NCI-H748 (cell line): ENCODE data around the gene HEPACAM2.

Experiments used
- DNase-seq: peaks from one replicate; lab custom pipeline; 2025; ENCODE audit not compliant: unreplicated experiment; lab: John Stamatoyannopoulos, UW

HEPACAM2 gene

DNA sequence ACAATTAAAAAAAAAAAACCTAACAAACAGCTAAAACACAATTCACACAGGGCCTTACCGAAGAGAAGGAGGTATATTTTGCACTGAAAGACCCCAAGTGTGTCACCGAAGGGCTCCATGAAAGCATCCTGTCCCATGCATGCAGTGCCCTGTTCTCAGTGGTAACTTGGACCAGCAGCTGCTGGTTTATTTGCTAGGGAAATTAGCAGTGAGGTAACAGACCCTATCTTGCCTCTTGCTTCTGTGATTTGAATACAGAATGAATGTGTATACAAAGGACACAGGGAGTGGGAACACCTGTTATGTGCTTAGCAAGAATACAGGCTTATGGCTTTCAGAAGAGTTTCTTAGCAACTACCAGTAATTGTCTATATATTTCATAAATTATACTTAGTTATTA lies at the start of gene HEPACAM2:
Gene HEPACAM2, minus strand, starts transcription at position 160 of the 400 bp plus-strand sequence.
- peak; percentile 99 for DNase-seq

DNA sequence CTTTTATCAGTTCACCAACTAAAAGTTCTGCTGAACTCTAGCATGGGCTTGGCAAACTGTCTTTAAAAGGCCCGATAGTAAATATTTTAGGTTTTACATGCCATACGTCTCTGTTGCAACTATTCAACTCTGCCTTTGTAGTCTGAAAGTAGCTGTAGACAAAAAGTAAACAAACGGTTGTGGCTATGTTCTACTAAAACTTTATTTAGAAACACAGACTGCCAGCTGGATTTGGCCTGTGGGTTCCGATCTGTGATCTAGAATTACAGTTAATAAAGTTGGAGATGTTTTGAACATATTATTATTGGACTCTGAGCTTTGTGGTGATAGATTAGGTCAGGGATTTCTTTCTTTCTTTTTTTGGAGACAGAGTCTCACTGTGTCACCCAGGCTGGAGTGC lies 39.0 kb upstream of the HEPACAM2 start:
- DNase-seq: no peak

DNA sequence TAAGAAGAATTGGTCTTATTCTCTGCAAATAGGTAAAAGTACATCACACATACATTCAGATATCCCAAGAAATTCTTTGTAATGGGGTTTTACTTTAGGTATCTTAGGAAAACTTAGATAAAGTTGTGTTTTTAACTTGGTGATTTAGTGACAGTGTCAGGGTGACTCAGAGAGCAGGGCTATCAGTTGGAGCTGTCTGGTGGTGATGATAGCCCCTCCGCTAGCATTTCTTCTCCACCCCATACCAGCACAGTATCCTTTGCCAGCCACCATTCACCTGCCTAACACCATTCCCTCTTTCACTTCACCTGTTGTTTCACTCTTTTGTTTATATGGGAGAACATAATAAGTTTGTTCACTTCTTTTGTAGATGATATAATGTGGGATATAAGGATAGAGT lies 36.3 kb upstream of the HEPACAM2 start:
- no peak for DNase-seq

DNA sequence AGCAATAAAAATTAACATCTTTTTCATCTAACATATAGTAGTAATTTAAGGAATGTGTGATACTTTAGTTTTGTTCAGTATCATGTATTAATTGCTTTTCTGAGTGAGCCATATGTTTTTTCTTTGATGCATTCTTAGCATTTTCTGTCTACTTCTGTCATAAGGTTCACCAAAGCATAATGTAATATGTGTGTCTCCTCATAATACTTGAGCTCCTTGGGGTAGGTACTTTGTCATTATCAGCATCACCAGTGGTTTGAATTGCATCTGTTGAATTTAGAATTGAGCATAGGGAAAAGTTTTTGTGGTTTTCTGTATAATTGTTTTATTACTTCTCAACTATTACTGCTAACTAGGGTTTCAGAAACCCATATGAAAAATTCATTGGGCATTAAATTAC lies 32.4 kb upstream of the HEPACAM2 start:
- DNase-seq: no peak

DNA sequence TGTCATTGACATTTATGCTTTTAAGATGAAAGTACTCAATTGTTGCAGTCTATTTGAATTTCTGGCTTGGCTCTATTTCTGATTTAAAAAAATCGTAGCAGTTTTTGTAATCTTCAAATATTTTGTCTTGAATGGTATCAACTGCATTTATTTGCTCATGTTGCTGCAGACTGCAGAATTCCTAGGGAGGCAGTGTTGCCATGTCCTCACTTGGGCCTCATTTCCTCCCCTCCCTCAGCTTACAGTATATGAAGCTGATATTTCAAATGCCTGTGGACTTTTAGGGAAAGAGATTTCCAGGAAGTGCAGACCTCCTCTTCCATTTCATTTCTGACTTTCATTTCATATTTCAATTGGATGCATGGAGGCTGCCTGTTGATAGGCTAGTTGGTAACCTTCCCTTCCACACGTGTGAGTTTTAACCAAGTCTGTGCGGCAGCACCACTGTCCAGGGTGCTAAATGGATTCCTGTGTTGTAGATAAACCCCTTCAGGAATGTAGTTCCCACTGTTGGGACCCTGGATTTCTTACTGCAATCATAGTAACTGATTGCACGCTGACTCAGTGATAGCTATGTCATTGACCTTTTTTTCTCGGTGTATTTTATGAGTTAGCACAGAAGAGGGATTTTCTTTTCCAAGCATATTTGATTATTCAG lies 23.4 kb upstream of the HEPACAM2 start:
- DNase-seq: no peak

DNA sequence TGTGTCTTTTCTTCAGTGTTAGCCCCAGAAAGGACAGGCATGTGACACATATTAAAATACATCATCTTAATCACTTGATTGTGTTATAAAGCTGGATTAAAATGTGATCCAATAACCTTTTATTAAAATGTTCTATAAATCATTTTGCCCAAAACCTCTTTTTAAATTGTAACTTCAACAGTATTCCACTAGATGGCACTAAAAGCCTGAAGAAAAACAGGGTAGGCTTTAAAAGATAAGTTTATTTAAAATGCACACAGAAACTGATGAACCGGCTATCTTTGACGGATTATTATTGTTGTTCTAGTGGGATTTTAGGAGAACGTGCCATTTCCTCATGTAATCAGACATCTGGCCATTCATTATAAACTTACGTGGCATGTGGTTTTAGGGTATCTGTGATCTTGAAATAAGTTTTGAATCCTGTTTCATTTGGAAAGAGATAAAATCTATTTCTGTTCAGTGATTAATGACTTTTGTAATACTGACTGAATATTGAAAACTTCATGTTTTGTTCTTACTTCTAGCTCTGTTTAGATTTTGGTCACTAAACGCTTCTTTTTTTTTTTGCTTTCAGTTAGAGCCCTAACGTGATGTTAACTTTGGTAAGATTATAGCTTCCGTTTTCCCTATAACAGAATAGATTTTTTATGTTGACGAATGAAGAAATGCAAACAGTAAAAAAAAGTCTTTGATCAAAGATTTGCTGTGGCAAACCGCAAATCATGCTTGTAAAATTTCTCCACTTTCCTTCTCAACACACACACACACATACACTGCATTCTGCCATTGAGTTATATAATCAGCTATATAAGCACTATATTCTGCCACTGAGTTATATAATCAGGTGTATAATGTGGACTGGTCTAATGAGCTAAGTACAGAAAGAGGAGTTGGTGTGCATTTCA lies 19.5 kb upstream of the HEPACAM2 start:
- peak; percentile 33 for DNase-seq

DNA sequence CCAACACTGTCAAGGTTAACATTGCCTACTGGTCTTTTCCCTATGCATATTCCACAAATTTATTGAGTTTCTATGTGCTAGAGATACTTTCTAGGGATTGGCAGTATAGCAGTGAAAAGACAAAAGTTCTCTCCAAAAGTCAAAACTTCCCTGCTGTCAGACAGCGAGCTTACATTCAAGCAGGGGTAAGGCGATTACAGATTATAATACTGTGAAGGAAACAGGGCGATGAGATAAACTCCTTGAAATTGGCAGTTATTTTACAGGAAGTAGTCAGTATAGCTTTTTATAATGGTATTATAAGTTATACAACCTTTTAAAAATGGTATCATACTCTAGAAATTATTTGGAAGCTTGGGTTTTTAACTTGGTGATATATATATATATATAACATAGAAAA lies 15.8 kb upstream of the HEPACAM2 start:
- DNase-seq: no peak

DNA sequence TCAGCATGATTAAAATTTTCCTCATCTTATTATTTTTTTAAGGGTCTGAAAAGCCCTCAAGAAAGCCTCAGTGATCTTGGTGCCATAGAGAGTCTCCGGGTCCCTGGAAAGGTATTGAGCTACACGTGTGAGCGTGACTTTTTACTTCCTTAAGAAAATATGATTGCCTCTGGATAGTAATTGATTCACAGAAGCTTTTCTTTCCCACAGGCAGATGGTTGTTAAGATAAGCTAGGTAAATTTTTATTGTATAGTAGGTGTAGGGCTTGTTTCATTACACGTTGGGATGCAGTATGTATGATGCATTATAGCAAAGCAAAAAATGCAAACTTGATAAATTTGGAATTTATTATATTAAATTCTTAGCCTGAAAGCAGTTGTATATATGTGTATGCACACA lies 13.6 kb upstream of the HEPACAM2 start:
- DNase-seq: no peak

DNA sequence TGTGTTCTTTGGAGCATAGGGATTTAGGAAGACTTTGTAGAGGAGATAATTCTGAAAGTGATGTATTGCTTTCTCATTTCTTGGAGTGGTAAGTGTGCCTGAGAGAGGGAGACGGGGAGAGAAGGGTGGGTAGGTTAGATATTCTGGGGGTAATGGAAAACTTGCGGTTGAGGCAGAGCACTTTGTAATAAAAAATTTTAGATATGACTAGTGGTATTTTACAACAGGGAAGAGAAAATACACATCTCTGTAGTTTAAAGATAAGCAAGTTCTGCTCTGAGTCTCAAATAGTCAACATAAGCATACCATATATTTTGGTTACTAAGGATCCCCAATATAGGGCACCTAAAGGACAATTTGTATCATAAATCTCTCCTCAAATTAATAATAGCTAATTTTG lies 12.5 kb upstream of the HEPACAM2 start:
- no peak for DNase-seq

DNA sequence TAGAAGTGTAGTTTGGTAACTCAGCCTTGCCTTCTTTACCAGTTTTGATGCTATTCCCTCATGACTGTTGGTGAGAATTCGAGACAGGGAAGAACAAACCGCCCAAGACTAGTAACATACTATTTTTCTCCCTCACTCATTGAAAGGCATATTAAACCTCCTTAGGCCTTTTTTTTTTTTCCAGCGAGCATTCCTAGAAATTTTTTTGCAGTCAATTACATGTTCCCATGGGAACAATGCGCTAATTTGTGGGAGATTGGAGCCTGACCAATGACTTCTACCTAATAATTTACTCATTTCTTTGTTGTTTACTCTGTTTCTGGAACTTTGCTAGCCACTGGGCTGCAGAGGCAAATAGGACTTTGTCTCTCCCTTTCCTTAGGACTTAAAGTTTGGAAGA lies 11.9 kb upstream of the HEPACAM2 start:
- DNase-seq: no peak

DNA sequence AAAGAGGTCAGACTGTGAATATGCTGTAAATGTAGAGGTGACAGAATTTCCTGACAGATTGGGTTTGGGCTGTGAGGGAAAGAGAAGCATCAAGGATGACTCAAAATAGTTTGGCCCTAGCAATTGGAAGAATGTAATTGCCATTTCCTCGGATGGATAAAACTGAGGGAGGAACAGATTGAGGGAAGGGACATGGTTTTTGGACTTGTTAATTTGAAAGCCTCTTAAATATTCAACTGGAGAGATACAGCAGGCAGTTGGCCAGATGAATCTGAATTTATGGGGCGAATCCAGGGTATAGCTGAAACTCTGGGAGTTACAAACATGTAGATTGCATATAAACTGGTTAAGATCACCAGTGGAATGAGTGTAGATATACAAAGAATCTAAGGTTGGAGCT lies 9.3 kb upstream of the HEPACAM2 start:
- DNase-seq: no peak

DNA sequence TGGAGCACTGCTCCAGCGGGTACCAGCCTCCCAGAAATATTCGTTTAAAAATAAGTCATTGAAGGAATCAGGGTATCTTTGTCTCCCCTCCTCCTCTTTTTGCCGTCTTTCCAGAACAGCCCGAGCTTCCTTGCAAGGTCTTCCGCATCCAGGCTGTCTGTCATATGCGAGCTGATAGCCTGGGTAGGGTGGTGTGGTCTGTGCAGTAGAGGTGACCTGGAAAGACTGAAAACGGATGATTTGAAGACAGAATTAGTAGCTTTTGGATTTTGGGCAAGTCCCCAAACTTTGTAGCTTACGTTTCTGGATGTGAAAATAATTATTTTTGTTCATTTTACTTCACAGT lies 6.4 kb upstream of the HEPACAM2 start:
- peak; percentile 17 for DNase-seq

DNA sequence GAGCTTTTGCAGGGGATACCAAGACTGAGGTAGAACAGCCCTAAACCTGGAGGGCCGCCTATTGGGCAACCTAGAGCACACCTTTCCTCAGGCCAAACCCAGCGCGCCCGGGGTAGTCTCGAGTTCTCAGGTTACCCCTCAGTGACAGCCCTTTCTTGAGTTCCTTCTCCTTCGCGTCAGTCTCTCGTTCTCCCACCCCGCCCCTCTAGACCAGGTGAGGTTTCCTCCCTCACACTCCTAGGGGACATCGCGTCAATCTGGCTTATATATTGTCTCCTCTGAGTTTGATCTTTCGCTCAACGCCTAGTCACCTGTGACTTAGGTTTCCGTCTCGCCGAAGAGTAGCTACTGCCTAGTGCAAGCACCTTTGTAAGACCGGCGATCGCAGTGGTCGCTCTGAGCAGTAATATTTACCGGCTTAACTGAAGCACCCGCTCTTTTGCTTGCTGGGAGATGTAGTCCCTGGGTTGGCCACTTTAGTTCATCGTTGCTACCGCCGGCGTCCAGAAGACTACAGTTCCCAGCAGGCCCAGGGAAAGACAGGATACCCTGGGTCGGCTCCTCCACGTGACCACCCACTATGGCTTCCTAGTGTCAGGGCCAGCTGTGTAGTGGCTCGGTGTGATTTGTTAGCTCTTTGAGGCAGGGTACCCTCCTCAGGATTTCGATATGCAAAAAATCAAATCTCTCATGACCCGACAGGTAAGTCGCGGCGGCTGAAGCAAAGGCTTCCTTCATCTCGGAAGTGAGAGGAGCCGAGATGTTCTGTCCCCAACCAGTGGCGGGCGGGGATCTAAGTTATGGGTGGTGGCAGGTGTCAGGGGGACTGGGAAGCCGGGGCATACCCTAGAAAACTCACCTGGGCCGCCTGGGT lies 5.8 kb upstream of the HEPACAM2 start, which contains the start of gene VPS50:
Gene VPS50, plus strand, starts transcription at position 568 of the 874 bp plus-strand sequence. Its CDS starts 102 bp downstream, at position 670.
- peak; percentile 99 for DNase-seq

DNA sequence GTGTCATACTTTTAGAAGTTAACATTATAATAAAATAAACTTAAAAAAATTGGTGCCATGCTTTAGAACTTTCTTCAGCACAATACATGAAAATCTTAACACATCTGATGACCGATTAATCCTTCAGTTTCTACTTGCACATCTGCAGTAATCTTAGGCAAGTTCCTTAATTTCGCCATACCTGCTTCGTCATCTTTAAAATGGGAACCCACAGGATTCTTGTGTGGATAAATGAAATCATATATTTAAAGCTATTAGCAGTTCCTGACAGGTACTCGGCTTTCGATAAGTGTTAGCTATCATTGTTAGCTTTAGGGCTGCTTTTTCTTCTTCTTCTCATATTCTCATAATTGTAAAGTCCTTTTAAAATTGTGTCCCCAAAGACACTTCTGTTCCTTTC lies 5.0 kb upstream of the HEPACAM2 start:
- DNase-seq: no peak

DNA sequence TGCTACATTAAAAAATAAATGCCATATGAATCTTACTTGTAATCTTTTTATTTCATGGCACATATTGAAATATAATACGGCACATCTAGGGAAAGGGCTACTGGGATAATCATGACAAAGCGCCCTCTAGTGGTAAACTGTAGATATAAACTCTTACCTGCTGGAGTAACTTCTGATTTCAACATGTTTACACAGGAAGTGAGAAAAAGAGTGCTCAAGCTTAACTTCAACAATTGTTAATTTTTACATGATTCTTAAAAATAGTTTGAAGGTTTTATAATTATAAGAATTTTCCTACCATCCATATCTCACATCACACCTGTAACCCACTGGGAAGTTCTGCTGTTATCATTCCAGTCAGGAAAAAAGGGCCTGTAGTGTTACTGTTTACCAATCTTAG lies 2.0 kb upstream of the HEPACAM2 start:
- DNase-seq: peak; percentile 75

DNA sequence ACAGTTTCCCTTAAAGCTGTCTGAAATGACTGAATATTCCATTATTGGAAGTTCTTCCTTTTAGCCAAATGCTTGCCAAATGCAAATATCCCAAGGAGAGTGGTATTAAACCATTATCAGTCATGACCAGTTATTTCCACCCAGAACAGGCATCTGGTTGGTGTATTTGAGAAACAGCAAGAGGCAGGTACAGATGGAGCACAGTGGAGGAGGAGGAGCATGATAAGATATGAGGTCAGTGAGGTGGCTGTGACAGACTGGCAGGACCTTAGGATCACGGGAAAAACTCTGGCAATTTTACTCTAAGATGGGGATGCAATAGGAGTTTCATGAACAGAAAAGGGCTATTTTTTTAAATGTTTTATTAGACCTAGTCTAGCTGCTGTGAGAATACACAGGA lies 6.4 kb downstream of the HEPACAM2 start:
- no peak for DNase-seq

DNA sequence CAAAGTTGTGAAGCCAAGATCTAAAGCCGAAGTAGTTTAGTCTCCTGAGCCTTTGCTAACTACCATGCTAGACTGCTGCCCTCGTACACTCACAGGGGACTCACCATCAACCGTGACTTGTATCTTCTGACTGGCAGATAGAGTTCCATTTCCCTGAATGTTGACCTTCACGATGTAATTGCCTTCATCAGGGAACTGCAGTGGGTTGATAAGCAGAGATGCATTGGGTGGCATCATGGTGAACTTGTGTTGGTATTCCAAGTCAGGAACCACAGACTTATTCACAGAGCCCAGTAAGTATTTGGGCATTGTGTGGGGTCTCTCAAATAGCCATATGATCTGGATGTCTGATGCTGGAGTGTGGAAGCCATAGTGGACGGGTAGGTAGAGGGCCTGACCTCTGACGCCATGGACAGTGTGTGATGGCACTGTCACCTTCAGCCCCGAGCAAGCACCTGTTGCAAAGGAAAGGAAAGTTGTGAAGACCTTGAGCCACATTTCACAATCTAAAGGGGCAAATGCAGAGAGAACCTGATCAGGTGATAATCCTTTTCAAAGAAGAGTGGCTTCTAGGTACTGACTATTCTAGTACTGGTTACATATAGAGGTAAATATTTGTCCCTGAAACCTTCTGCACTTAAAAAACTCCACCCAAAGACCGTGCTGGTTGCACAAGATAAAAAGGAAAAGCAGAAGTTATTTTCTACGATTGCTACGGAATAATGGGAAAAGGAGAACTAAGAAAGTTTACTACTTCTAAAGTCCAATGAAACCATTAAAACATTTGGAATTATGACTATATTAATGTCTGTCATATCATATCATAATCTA lies 7.1 kb downstream of the HEPACAM2 start:
- DNase-seq: no peak

DNA sequence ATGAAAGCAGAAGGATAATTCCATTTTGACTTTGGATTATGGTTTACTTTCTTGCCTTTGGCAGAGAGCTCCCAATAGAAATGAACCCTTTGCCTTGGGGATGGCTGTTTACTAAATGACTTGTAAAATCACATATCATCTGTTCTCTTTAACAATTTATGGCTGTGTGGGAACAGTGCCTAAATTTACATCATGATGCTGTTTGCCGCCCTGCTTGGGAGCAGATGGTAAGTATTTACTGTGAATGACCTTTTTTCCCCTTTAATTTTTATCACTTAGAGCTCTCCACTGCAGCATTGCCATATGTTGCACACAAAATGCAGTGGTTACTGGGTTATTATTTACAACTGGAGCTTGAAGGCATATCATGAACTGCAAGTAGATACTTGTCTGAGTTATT lies 13.4 kb downstream of the HEPACAM2 start:
- peak; percentile 88 for DNase-seq

DNA sequence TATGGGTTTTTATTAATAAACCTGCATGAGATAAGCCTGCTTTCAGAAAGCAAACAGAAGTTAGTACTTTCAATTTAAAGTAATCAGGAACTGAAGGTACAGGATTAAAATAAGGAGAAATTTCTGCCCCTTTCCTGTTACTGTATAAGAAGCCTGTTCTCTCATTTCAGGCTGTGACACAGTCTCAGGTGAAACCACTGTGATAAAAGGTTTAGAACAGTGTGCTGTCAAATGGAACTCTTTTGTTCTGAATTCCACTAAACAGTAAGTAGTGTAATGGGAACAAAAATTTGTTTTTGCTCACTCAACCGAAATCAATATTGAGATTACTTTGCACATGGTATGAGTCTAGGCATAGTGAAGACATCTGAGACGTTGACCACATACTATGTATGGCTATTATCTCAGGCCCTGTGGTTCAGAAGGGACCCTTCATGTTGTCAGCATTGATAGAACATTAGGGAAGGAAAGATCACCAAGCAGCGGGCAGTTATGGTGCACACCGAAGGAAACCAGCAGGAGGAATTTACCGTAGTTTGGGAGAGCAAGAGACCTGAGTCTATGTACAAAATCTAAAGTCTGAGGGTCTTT lies 14.9 kb downstream of the HEPACAM2 start:
- no peak for DNase-seq

DNA sequence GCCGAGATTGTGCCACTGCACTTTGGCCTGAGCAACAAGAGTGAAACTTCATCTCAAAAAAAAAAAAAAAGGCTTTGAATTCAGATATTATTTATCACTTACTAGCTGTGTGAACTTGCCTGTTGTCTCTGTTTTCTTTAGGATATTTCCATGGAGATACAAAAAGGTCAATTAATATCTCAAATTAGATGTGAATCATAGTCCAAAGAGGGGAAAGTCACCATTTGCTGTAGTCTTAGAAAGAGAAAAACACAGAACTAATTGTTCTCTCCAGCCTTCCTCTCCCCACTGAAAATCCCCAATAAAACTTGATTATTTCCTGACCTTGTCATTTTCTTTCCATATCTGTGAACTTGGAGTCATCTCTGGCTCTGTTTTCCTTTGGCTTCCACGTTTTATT lies 21.2 kb downstream of the HEPACAM2 start:
- DNase-seq: peak; percentile 60
